HG03558 (cell line): ENCODE data around the gene RITA1.

Source experiments
- ATAC-seq: cut with Tn5 transposase; IDR thresholded peaks from one replicate; pipeline ENCODE4 v1.9.1; 2021; ENCODE audit warnings: moderate number of reproducible peaks; ENCODE audit not compliant: unreplicated experiment; ENCODE audit errors: extremely low read depth

RITA1 gene

DNA sequence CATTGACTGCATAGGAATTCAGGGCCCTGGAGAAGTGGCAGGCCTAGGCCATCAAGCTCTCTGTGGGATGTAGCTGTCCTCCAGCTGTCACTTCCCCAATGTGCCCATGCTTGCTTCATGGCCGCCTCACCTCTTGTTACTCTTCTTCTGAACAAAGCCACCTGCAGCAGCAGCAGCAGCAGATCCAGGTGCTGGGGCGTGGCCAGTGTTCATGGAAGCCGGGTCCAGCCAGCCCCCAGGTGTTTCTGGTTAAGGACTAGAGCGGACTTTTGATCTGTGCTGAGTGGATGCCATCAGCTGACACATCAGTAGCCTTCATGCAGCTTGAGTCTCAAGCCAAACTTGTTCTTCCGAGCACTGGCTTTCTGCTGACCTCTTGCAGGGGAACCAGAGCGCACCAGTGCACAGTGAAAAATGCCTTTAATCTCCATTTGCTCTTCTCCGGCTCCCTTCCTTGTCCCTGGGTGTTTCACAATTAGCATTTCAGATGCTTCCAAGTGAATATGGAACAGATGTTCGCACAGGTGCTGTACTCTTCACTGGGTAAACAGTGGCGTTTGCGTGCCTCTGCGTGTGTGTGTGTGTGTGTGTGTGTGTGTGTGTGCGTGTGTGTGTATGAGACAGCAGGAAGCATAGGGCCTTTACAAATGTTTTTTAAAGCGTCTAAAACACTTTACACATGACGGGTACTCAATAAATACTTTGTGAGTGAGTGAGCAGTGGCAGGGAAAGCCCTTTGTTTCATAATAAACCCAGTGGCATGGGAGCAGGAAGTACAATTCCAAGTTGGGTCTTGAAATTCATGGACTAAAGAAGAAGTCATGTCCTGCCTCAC lies 55.9 kb downstream of the RITA1 start:
- no peak for ATAC-seq
